T-helper 1 cell treated with Interleukin-12 subunit alpha and Interleukin-12 subunit beta and Interleukin-4 antibody, amounts not matched to agents 30 μg/mL and 1 μg/mL, for 36 hours (primary cell): ENCODE results near the gene CFAP99.
"Not testable (repeated sequence)": the region's sequence is repeated elsewhere in the genome, so short reads cannot be mapped to it uniquely, and the experiment has no call there.

Experiments used
- H3K27ac Mint-ChIP-seq: one replicate; pipeline ENCODE4 v1.8.0; 2021; ENCODE audit warnings: mild to moderate bottlenecking, mixed read lengths
- H3K27me3 Mint-ChIP-seq: one replicate; pipeline ENCODE4 v1.8.0; 2021; ENCODE audit warnings: low read depth, mixed read lengths
- H3K36me3 Mint-ChIP-seq: one replicate; pipeline ENCODE4 v1.8.0; 2021; ENCODE audit warnings: low read depth, mixed read lengths
- H3K4me1 Mint-ChIP-seq: one replicate; pipeline ENCODE4 v1.8.0; 2021; ENCODE audit warnings: low read depth, mixed read lengths
- H3K4me3 Mint-ChIP-seq: one replicate; pipeline ENCODE4 v1.8.0; 2021; ENCODE audit warnings: mild to moderate bottlenecking, moderate library complexity, mixed read lengths
- H3K9me3 Mint-ChIP-seq: one replicate; pipeline ENCODE4 v1.8.0; 2021; ENCODE audit warnings: mixed read lengths

The CFAP99 gene

DNA sequence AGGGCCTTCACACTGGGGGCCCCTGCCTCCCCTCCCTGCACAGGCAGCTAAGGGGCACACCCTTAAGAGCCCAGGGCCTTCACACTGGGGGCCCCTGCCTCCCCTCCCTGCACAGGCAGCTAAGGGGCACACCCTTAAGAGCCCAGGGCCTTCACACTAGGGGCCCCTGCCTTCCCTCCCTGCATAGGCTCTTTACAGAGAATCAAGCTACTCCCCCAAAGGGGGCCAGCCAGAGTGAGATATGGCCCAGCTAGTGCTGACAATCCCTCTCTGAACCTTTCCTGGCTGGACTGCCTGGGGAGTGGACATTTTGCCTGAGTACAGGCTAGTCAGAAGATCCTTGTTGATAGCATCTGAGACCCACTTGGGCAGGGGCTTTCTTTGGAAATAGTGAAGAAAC is 46.8 kb downstream of the CFAP99 start:
- not testable (repeated sequence) for H3K27ac Mint-ChIP-seq, H3K9me3 Mint-ChIP-seq, H3K4me3 Mint-ChIP-seq
- peaks cover 14% of the 10 kb centered on the region for H3K36me3 Mint-ChIP-seq
- H3K27me3 Mint-ChIP-seq, result peaks cover 25% of the 10 kb centered on the region
- peaks cover 26% of the 10 kb centered on the region for H3K4me1 Mint-ChIP-seq

DNA sequence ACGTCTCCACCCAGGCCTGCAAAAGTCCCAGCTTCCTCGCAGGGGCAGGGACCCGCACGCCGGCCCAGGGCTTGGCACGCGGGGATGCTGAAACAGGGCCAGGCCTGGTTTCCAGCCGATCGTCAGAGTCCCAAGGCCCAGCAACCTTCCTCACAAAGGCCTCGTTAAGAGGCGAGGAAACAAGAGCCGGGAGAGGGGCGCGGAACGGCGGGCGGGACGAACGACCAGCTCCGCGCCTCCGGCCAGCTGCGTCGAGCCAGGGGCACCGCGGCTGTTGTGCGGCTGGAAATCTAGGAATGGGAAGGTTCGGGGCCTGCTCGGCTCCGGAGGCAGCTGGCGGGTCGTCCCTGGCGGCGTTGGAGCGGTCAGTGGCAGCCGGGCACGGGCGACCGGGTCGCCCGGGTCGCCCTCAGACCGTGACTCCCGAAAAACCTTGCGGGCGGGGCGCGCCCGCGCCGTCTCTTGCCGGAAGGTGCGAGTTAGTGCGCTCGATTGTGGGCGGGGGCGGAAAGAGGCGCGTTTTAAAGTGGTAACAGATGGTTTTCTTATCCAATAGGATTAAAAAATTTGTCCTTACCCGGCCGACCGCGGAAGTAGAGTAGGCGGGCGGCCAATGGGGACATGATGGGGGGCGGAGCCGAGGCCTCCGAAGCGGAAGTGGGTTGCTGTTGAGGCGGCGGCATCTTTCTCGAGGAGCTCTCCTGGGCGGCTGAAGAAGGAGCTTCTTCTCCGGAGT is 49.9 kb downstream of the CFAP99 start, which contains the start of gene RNF4:
Gene RNF4 (plus strand): TSS at position 651 of the 736 bp plus-strand sequence. CDS start 21,388 bp downstream, outside the sequence.
- Mint-ChIP-seq H3K27ac (peak within 1 kb of the TSS; percentile 95), H3K4me1 (peaks cover 35% of the 10 kb centered on the region), H3K4me3 (peak within 1 kb of the TSS; percentile 94), H3K27me3 (peaks cover 2% of the 10 kb centered on the region), H3K36me3 (peaks cover 30% of the 10 kb centered on the region), H3K9me3 (no peaks in the 10 kb centered on the region)

DNA sequence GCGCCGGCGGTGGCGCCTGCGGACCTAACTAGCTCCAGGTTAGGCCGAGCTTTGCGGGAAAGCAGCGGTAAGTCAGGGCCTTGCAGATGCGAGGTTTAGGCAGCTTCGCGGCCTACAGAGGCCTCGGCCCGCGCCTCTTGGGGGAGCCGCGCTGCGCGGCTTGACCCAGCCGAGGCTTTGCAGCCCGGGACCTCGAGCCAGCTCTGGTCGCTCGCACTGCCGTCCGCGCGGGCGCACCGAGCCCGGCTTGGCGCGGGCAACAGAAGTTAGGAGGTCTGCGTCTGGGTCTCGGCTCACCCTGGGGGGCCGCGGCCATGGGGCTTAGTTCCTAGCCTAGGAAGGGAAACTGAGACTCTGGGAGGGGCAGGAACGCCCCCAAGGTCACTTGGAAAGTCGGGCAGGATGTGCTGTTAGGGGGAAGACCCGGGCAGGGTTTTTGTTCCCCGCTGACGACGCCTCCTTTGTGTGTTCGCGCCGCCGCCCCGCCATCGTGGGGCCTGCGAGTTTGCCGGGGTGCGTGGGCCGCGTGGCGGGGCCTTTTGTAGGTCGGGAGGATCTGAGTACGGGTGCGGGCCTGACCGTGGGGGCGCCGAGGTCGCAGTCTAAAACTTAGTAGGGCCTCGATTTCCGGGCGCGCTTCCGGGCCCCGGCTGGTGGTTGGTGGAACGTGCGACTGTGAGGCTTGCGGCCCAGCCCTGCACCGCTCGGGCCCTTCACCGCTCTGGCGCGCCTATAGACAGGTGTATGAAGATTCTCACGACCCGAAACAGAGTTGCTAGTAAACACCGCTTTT is 50.6 kb downstream of the CFAP99 start:
- Mint-ChIP-seq H3K4me3 (peak overlapping the region; percentile 94), H3K36me3 (peaks cover 30% of the 10 kb centered on the region), H3K4me1 (peaks cover 35% of the 10 kb centered on the region), H3K27ac (peak overlapping the region; percentile 95), H3K9me3 (no peaks in the 10 kb centered on the region), H3K27me3 (no peaks in the 10 kb centered on the region)

DNA sequence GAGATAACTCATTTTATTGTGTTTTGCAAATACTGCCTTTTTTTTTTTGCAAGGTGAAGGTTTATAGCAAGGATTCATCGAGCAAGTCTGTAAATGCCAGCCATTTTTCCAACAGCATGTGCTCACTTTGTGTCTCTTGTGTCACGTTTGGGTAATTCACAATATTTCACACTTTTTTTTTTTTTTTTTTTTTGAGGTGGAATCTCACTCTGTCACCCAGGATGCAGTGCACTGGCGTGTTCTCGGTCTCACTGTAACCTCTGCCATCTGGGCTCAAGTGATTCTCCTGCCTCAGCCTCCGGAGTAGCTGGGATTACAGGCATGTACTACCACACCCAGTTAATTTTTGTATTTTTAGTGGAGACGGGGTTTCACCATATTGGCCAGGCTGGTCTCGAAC is 52.0 kb downstream of the CFAP99 start:
- Mint-ChIP-seq H3K27ac (peak overlapping the region; percentile 95), H3K9me3 (no peaks in the 10 kb centered on the region), H3K36me3 (peaks cover 32% of the 10 kb centered on the region), H3K27me3 (no peaks in the 10 kb centered on the region), H3K4me3 (peak overlapping the region; percentile 94), H3K4me1 (peaks cover 39% of the 10 kb centered on the region)

DNA sequence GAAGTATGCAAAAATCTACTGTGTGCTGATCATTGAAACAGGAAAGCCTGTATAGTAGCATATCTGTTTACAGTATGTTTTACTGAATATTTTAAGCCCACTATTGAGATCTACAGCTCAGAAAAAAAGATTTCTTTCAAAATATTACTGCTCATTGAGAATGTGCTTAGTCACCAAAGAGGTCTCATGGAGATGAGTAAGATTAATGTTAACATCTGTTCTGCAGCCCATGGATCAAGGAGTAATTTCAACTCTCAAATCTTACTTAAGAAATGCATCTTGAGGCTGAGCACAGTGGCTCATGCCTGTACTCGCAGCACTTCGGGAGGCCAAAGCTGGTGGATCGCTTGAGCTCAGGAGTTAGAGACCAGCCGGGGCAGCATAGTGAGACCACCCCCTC is 53.4 kb downstream of the CFAP99 start:
- H3K9me3 Mint-ChIP-seq, result no peaks in the 10 kb centered on the region
- peaks cover 37% of the 10 kb centered on the region for H3K36me3 Mint-ChIP-seq
- H3K4me3 Mint-ChIP-seq, result no peak overlapping the region
- H3K27me3 Mint-ChIP-seq, result no peaks in the 10 kb centered on the region
- no peak overlapping the region for H3K27ac Mint-ChIP-seq
- H3K4me1 Mint-ChIP-seq, result peaks cover 43% of the 10 kb centered on the region

DNA sequence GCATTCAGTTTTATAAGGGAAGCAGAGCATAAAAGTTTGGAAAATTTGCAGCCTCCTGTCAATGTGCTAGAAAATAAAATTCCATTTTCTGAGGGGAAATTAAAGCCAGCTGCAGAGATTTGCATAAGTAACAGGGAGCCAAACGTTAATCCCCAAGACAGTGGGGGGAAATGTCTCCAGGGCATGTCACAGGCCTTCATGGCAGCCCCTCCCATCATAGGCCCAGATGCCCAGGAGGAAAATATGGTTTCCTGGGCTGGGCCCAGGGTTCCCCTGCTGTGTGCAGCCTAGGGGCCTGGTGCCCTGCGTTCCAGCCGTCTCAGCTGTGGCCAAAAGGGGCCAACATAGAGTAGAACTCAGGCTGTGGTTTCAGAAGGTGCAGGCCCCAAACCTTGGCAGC is 59.5 kb downstream of the CFAP99 start:
- no peak overlapping the region for H3K4me3 Mint-ChIP-seq
- H3K4me1 Mint-ChIP-seq, result peaks cover 59% of the 10 kb centered on the region
- H3K27ac Mint-ChIP-seq, result peak overlapping the region; percentile 8
- peaks cover 14% of the 10 kb centered on the region for H3K36me3 Mint-ChIP-seq
- H3K9me3 Mint-ChIP-seq, result no peaks in the 10 kb centered on the region
- no peaks in the 10 kb centered on the region for H3K27me3 Mint-ChIP-seq

DNA sequence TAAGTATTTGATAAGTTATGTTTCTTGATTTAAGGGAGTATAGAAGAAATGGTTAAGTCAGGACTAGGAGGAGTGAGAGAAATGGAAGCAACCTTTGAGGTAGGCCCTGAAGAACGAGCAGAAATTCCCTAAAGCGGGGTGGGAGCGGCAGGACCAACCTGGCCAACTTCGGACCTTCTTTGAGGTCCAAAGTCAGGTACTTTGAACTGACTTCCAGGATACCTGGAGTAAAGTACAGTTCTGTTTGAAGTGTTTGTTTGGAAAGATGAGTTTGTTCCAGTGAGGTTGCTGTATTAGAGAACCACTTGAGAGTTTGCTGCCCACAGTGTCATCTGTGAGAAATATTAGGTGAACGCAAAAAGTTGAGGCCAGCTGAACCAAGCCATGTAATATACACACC is 61.9 kb downstream of the CFAP99 start:
- H3K9me3 Mint-ChIP-seq, result no peaks in the 10 kb centered on the region
- H3K27ac Mint-ChIP-seq, result peak overlapping the region; percentile 7
- no peak overlapping the region for H3K4me3 Mint-ChIP-seq
- H3K4me1 Mint-ChIP-seq, result peaks cover 76% of the 10 kb centered on the region
- peaks cover 13% of the 10 kb centered on the region for H3K36me3 Mint-ChIP-seq
- no peaks in the 10 kb centered on the region for H3K27me3 Mint-ChIP-seq

DNA sequence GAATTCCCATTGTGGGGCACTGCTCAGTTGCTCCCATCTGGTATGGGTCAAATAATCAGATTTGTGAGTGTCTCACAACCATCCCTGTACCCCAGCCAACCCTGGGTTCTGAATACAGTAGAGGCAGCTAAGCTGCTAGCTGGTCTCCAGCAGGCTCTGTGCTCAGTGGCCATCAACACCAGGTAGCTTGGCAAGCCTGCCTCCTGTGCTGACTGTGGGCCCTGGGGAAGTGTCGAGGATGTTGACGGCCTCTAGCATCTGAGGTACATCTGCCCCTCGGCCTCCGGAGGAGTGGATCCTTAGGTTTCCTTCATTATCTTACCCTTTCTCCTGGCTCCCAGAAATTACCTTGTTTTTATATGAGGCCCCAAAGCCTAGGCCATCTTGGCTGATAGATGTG is 63.4 kb downstream of the CFAP99 start:
- Mint-ChIP-seq H3K36me3 (peaks cover 7% of the 10 kb centered on the region), H3K27ac (peak overlapping the region; percentile 91), H3K4me1 (peaks cover 83% of the 10 kb centered on the region), H3K9me3 (no peaks in the 10 kb centered on the region), H3K27me3 (no peaks in the 10 kb centered on the region), H3K4me3 (no peak overlapping the region)

DNA sequence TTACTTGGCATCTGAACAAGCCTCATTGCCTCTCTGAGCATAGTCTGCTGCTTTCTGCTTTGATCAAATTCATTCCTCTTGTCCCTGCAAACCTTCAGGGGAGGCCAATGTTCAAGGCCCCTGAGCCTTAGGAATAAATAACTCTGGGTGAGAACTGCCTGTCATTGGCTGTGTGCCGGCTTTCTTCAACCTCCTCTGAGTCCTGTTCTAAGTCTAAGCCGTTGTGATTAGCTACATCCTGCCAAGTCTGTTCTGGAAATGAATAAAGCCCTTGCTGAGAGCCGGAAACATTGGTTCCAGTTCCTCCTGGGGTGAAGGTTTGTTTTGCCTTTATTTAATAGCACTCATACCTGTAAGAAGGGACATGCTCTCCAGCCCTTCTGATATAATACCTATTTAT is 63.9 kb downstream of the CFAP99 start:
- H3K27me3 Mint-ChIP-seq, result no peaks in the 10 kb centered on the region
- no peaks in the 10 kb centered on the region for H3K9me3 Mint-ChIP-seq
- H3K4me1 Mint-ChIP-seq, result peaks cover 81% of the 10 kb centered on the region
- H3K4me3 Mint-ChIP-seq, result peak overlapping the region; percentile 60
- H3K36me3 Mint-ChIP-seq, result peaks cover 7% of the 10 kb centered on the region
- peak overlapping the region; percentile 91 for H3K27ac Mint-ChIP-seq

DNA sequence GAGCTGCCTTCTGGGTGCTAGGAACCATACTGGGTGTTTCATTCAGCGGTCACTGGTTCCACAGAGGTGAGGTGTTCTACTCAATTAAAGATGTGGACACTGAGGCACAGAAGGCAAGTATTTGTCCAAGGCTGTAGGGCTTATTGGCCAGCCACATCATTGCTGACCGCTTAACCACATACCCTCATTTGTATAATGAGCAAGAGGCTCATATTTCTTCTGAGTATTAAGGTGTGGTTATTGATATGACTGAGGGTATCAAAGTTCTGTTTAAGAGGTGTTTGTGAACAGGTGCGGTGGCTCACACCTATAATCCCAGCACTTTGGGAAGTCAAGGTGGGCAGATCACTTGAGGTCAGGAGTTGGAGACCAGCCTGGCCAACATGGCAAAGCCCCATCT is 64.5 kb downstream of the CFAP99 start:
- H3K4me3 Mint-ChIP-seq, result no peak overlapping the region
- peaks cover 81% of the 10 kb centered on the region for H3K4me1 Mint-ChIP-seq
- no peak overlapping the region for H3K27ac Mint-ChIP-seq
- no peaks in the 10 kb centered on the region for H3K27me3 Mint-ChIP-seq
- H3K9me3 Mint-ChIP-seq, result no peaks in the 10 kb centered on the region
- H3K36me3 Mint-ChIP-seq, result peaks cover 7% of the 10 kb centered on the region

DNA sequence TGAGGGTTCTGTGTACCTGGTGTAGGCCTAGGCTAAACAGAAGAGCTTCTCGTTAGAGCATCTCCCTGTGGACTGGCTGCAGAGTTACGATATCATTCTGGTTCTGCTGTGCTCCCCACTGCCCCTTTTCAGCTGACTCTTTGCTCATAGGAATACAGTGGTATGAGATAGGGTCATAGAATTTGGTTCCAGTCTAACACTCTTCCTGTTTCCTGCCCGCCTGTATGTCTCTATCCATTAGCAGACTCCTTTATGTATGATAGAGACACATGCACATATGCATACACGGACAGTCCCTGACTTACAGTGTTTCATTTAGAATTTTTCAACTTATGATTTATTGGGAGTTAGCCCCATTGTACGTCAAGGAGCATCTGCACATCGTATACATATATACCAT is 65.4 kb downstream of the CFAP99 start:
- Mint-ChIP-seq H3K4me3 (no peak overlapping the region), H3K4me1 (peaks cover 75% of the 10 kb centered on the region)

DNA sequence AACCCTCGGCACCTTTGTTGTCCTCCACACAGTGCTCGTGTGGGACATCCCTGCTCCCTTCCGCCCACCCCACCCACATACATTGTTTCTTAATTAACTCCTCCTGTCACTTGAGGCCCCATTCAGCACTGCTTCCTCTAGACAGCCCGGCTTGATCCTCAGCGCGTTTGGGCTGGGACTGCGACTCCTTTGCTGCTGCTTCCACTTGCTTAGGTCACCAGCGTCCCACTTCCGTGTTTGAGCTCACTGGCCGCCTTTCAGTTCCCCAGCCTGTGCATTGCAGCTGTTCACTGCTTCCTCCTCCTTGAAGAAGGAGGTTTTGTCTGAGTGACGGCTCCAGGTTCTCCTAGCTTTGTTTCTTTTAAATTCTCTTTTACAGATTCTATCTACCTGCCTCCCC is 66.2 kb downstream of the CFAP99 start:
- Mint-ChIP-seq H3K4me1 (peaks cover 71% of the 10 kb centered on the region), H3K4me3 (peak overlapping the region; percentile 76), H3K36me3 (peaks cover 7% of the 10 kb centered on the region), H3K9me3 (no peaks in the 10 kb centered on the region), H3K27me3 (no peaks in the 10 kb centered on the region), H3K27ac (peak overlapping the region; percentile 89)

More for the DNA sequence above, 65.4 kb downstream of the CFAP99 start:
- peaks cover 5% of the 10 kb centered on the region for H3K36me3 Mint-ChIP-seq
- peak overlapping the region; percentile 63 for H3K27ac Mint-ChIP-seq
- no peaks in the 10 kb centered on the region for H3K27me3 Mint-ChIP-seq
- H3K9me3 Mint-ChIP-seq, result no peaks in the 10 kb centered on the region

DNA sequence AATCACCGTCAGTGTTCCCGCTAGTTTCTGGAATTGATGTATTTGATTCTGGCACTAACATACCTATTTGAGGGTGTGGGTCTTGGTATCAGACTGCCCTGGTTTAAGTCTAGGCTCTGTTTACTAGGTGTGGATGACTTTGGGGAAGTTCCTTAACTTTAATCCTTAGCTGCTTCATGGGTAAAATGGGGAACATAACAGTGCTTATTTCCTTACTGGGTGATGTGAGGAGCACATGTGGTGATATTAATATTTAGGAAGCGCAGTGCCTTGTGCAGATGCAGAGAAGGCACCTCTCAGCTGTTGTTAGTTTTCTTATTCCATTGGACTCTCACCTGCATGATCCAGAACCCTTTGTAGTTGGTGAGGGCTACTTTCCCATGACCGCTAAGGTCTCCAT is 67.2 kb downstream of the CFAP99 start:
- Mint-ChIP-seq H3K9me3 (no peaks in the 10 kb centered on the region), H3K4me1 (peaks cover 68% of the 10 kb centered on the region), H3K36me3 (peaks cover 16% of the 10 kb centered on the region), H3K27ac (no peak overlapping the region), H3K4me3 (peak overlapping the region; percentile 9), H3K27me3 (no peaks in the 10 kb centered on the region)

DNA sequence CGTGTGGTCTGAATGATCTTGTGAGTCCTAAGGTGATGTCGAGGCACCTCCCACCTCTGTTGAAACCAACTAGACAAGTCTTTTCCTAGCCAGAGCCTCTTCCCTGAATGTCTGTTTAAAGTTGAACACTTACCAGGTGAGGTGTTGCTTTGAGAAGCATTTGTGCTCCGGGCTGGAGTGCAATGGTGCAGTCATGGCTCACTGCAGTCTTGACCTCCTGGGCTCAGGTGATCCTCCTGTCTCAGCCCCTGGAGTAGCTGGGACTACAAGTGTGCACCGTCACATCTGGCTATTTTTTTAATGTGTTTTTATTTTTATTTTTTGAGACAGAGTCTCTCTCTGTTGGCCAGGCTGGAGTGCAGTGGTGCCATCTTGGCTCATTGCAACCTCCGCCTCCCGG is 68.2 kb downstream of the CFAP99 start:
- Mint-ChIP-seq H3K9me3 (no peaks in the 10 kb centered on the region), H3K4me3 (no peak overlapping the region), H3K27me3 (no peaks in the 10 kb centered on the region), H3K4me1 (peaks cover 58% of the 10 kb centered on the region), H3K36me3 (peaks cover 16% of the 10 kb centered on the region), H3K27ac (no peak overlapping the region)

DNA sequence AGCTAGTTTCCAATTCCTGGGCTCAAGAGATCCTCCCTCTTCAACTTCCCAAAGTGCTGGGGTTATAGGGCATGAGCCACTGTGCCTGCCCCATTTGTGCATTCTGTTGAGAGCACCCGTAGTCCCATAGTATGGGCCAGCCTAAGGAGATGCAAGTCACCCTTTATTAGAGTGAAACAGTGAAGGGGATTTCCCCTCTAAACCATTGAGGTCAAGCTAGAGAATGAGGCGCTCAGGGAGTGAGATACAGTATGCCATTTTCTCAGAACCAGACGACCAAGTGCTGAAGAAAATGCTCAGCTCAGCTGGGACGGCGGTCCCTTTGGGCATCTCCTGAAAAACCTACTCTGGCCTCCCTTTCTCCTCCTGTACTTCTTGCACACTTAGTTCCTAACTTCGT is 68.9 kb downstream of the CFAP99 start:
- Mint-ChIP-seq H3K27ac (peak overlapping the region; percentile 31), H3K4me3 (peak overlapping the region; percentile 10), H3K36me3 (peaks cover 20% of the 10 kb centered on the region)

More for the DNA sequence above, 68.9 kb downstream of the CFAP99 start:
- Mint-ChIP-seq H3K4me1 (peaks cover 53% of the 10 kb centered on the region), H3K9me3 (no peaks in the 10 kb centered on the region), H3K27me3 (no peaks in the 10 kb centered on the region)
